ENCODE results near the gene RYR1. TPM values are rescaled to one million over a fixed set of nuclear protein-coding genes. Genes with fewer than 3 reads are reported as not detected.

Gene RYR1
- total RNA-seq, 2 experiments from 2014 or later: 0.20 to 1.2 TPM

GRCh38 chr19:38565691-38566105 is 132.2 kb downstream of the RYR1 start:
- peak overlapping the region; percentile 24 for H3K4me3 ChIP-seq (ENCODE audit: low read length)
- peaks cover 29% of the 10 kb centered on the region for H3K27me3 Mint-ChIP-seq
- ATAC-seq (ENCODE audit: poor library complexity) (no peak), DNase-seq (no peak)
- peaks cover 20% of the 10 kb centered on the region for H3K4me1 Mint-ChIP-seq (ENCODE audit: low read depth)
- no peak for TF ChIP-seq CTCF (IDR thresholded peaks at IDR 0.05)
- H3K27me3 ChIP-seq (ENCODE audit: control insufficient read depth in 1 of 2, insufficient read depth in 2 of 2, low read length in 2 of 2): peaks cover 3 to 4% of the 10 kb centered on the region in 2 experiments
- no peak overlapping the region for H3K27ac Mint-ChIP-seq
- no peaks in the 10 kb centered on the region for H3K9me3 ChIP-seq (ENCODE audit: control insufficient read depth in 1 of 2, insufficient read depth in 1 of 2, low read length in 2 of 2)
- H3K4me3 Mint-ChIP-seq: peak overlapping the region; percentile 54
- ChIA-PET POLR2A (no interaction called here), CTCF (no interaction called here)
- H3K27ac ChIP-seq (ENCODE audit: low read depth in 1 of 2, low read length in 2 of 2): no peak overlapping the region
- peaks cover 26% of the 10 kb centered on the region for H3K4me1 ChIP-seq (ENCODE audit: insufficient read depth, low read length)
- no peaks in the 10 kb centered on the region for H3K36me3 ChIP-seq (ENCODE audit: insufficient read depth, low read length)
- no peaks in the 10 kb centered on the region for H3K9me3 Mint-ChIP-seq
- intact Hi-C loops (cut with DNase I, micrococcal nuclease): no loop called here
- H3K36me3 Mint-ChIP-seq (ENCODE audit: low read depth): no peaks in the 10 kb centered on the region

GRCh38 chr19:38569368-38569983 is 136.0 kb downstream of the RYR1 start:
- Mint-ChIP-seq H3K9me3 (no peaks in the 10 kb centered on the region), H3K27me3 (peaks cover 14% of the 10 kb centered on the region), H3K27ac (no peak overlapping the region), H3K4me3 (no peak overlapping the region), H3K4me1 (ENCODE audit: low read depth) (peaks cover 4% of the 10 kb centered on the region), H3K36me3 (ENCODE audit: low read depth) (no peaks in the 10 kb centered on the region)
- ATAC-seq (ENCODE audit: poor library complexity): no peak
- Histone ChIP-seq H3K9me3 (ENCODE audit: control insufficient read depth in 1 of 2, insufficient read depth in 1 of 2, low read length in 2 of 2) (no peaks in the 10 kb centered on the region), H3K27me3 (ENCODE audit: control insufficient read depth in 1 of 2, insufficient read depth in 2 of 2, low read length in 2 of 2) (peaks cover 0 to 3% of the 10 kb centered on the region in 2 experiments), H3K36me3 (ENCODE audit: insufficient read depth, low read length) (no peaks in the 10 kb centered on the region), H3K27ac (ENCODE audit: low read depth in 1 of 2, low read length in 2 of 2) (no peak overlapping the region), H3K4me1 (ENCODE audit: insufficient read depth, low read length) (peaks cover 9% of the 10 kb centered on the region), H3K4me3 (ENCODE audit: low read length) (no peak overlapping the region)
- CTCF ChIA-PET: no interaction called here
- POLR2A ChIA-PET: no interaction called here
- TF ChIP-seq CTCF (IDR thresholded peaks at IDR 0.05): no peak
- intact Hi-C loops (cut with DNase I, micrococcal nuclease): no loop called here
- no peak for DNase-seq

- Histone ChIP-seq H3K36me3 (ENCODE audit: insufficient read depth, low read length) (no peaks in the 10 kb centered on the region), H3K4me3 (ENCODE audit: low read length) (no peak overlapping the region), H3K9me3 (ENCODE audit: control insufficient read depth in 1 of 2, insufficient read depth in 1 of 2, low read length in 2 of 2) (no peaks in the 10 kb centered on the region), H3K27ac (ENCODE audit: low read depth in 1 of 2, low read length in 2 of 2) (no peak overlapping the region), H3K27me3 (ENCODE audit: control insufficient read depth in 1 of 2, insufficient read depth in 2 of 2, low read length in 2 of 2) (no peaks in the 10 kb centered on the region), H3K4me1 (ENCODE audit: insufficient read depth, low read length) (no peaks in the 10 kb centered on the region)
- ChIA-PET CTCF (no interaction called here), POLR2A (no interaction called here)
- intact Hi-C loops (cut with DNase I, micrococcal nuclease): no loop called here
- ATAC-seq (ENCODE audit: poor library complexity): no peak
- Mint-ChIP-seq H3K4me3 (no peak overlapping the region), H3K4me1 (ENCODE audit: low read depth) (peaks cover 4% of the 10 kb centered on the region), H3K36me3 (ENCODE audit: low read depth) (no peaks in the 10 kb centered on the region), H3K9me3 (no peaks in the 10 kb centered on the region), H3K27me3 (peaks cover 10% of the 10 kb centered on the region), H3K27ac (no peak overlapping the region)
- TF ChIP-seq CTCF (IDR thresholded peaks at IDR 0.05): no peak
- no peak for DNase-seq
Measured at GRCh38 chr19:38571682-38572081, 138.2 kb downstream of the RYR1 start.

Measured in CD4-positive, alpha-beta T cell (primary cell).